Measurements from ENCODE around the gene ZNF865. TPM values are rescaled to one million over a fixed set of nuclear protein-coding genes. Genes with fewer than 3 reads are reported as not detected.
A peak's percentile ranks its signal among the peaks of the same experiment; 100 is the strongest.

Gene ZNF865
- total and polyA plus RNA-seq, 10 donors = 4.8 to 23.3 (median 14.3) TPM

GRCh38 chr19:55613930-55614710 is 8.7 kb downstream of the ZNF865 start:
- H3K36me3 ChIP-seq = peaks cover 0 to 73% (median 46%) of the 10 kb centered on the region in 6 donors
- DNase-seq = no peak
- H3K27ac ChIP-seq = peak overlapping the region in 4 of 8 donors; percentile 48 to 73 (median 60)
- H3K4me3 ChIP-seq = peak overlapping the region in 1 of 8 donors; percentile 9
- no peaks in the 10 kb centered on the region for H3K9me3 ChIP-seq
- H3K4me1 ChIP-seq = peaks cover 24 to 87% (median 35%) of the 10 kb centered on the region in 6 donors
- peak in 2 of 3 donors; percentile 7 to 55 for TF ChIP-seq POLR2AphosphoS5 (IDR thresholded peaks at IDR 0.05)
- TF ChIP-seq POLR2A (IDR thresholded peaks at IDR 0.05) = no peak
- no peak for TF ChIP-seq CTCF (IDR thresholded peaks at IDR 0.05 in 8 of 11, conservative IDR thresholded peaks at IDR 0.05 in 3 of 11)
- intact Hi-C loops (cut with DNase I; ENCODE audit: low total_unique reads) = no loop called here
- 83 to 88% (median 86%) methylated on average over 29 to 75 of the region's 75 CpGs for WGBS, 5 donors
- H3K27me3 ChIP-seq (replicated peaks in 1 of 7) = no peaks in the 10 kb centered on the region

- Histone ChIP-seq H3K4me1 (peaks cover 20 to 87% (median 31%) of the 10 kb centered on the region in 6 donors), H3K27ac (peak overlapping the region in 4 of 8 donors; percentile 48 to 73 (median 60)), H3K27me3 (replicated peaks in 1 of 7) (no peaks in the 10 kb centered on the region), H3K4me3 (peak overlapping the region in 1 of 8 donors; percentile 9), H3K36me3 (peaks cover 0 to 65% (median 41%) of the 10 kb centered on the region in 6 donors), H3K9me3 (no peaks in the 10 kb centered on the region)
- intact Hi-C loops (cut with DNase I; ENCODE audit: low total_unique reads) = no loop called here
- WGBS, 5 donors = 91 to 93% (median 91%) methylated on average over 63 to 98 of the region's 98 CpGs
- TF ChIP-seq CTCF (IDR thresholded peaks at IDR 0.05 in 8 of 11, conservative IDR thresholded peaks at IDR 0.05 in 3 of 11) (no peak), POLR2A (IDR thresholded peaks at IDR 0.05) (no peak), POLR2AphosphoS5 (IDR thresholded peaks at IDR 0.05) (peak in 1 of 3 donors; percentile 56)
- no peak for DNase-seq
Measured at GRCh38 chr19:55614711-55615542, 9.5 kb downstream of the ZNF865 start.

GRCh38 chr19:55615543-55616394 is 10.3 kb downstream of the ZNF865 start:
- H3K27me3 ChIP-seq (replicated peaks in 1 of 7) = no peaks in the 10 kb centered on the region
- H3K4me3 ChIP-seq = no peak overlapping the region
- H3K27ac ChIP-seq = peak overlapping the region in 3 of 8 donors; percentile 48 to 95 (median 82)
- 96 to 98% (median 96%) methylated on average over 62 to 88 of the region's 88 CpGs for WGBS, 5 donors
- DNase-seq = no peak
- no peaks in the 10 kb centered on the region for H3K9me3 ChIP-seq
- no peak for TF ChIP-seq CTCF (IDR thresholded peaks at IDR 0.05 in 8 of 11, conservative IDR thresholded peaks at IDR 0.05 in 3 of 11)
- peak in 1 of 3 donors; percentile 0 for TF ChIP-seq POLR2AphosphoS5 (IDR thresholded peaks at IDR 0.05)
- H3K4me1 ChIP-seq = peaks cover 19 to 88% (median 32%) of the 10 kb centered on the region in 6 donors
- intact Hi-C loops (cut with DNase I; ENCODE audit: low total_unique reads) = no loop called here
- H3K36me3 ChIP-seq = peaks cover 0 to 62% (median 38%) of the 10 kb centered on the region in 6 donors
